HCT116 (cell line): Measurements from ENCODE around the gene STX12. TPM values are rescaled to one million over a fixed set of nuclear protein-coding genes. Genes with fewer than 3 reads are reported as not detected.

Experiments used
- ATAC-seq: fragments of 200-7000 bp; cut with Tn5 transposase; 2 replicates; pipeline ENCODE4 v1.9.1; 2020; ENCODE audit warnings: mild to moderate bottlenecking, moderate library complexity
- BruUV-seq: library from RNA; stranded (reverse); fragments of 400-500 nt; replicated peaks from 2 replicates; lab custom pipeline; 2021; lab: Mats Ljungman, UMichigan
- CTCF ChIA-PET: fragments of 300-600 bp; sonication (Branson Sonifier 250); formaldehyde crosslinking; loops from one replicate; lab custom pipeline; 2021; ENCODE audit warnings: antibody characterized with exemption; lab: Charles Lee
- POLR2A ChIA-PET: fragments of 300-600, 350-600 bp; sonication (Branson Sonifier 250); formaldehyde crosslinking; loops from one replicate; lab custom pipeline; 2021; ENCODE audit warnings: antibody characterized with exemption; lab: Charles Lee
- RAD21 ChIA-PET, 2 experiments: fragments of 300-600 bp; sonication (Branson Sonifier 250); formaldehyde crosslinking; loops; one replicate each; lab custom pipeline; 2023; ENCODE audit warnings: low total read pairs in 2 of 2; ENCODE audit not compliant: uncharacterized antibody in 2 of 2, unreplicated experiment in 2 of 2, low non-redundant PET in 1 of 2; lab: Charles Lee
- DNase-seq: peaks from one replicate; pipeline ENCODE4 v3.0.0-alpha.2; 2010; ENCODE audit warnings: low read depth, low spot score
- H2AFZ ChIP-seq: fragments of 200-600 bp; shearing (Covaris generic), sonication (generic); 2 replicates; pipeline ENCODE4 v1.6.1; 2017; ENCODE audit warnings: low read depth, mixed run types, mixed read lengths, antibody characterized with exemption, low read length; ENCODE audit not compliant: poor library complexity, severe bottlenecking
- H3K27ac ChIP-seq: 2 replicates; pipeline ENCODE4 v1.5.1; 2012; ENCODE audit warnings: low read depth, low read length
- H3K27me3 ChIP-seq: fragments of 200-600 bp; sonication (generic); 2 replicates; pipeline ENCODE4 v1.6.1; 2016; ENCODE audit warnings: mixed run types, low read length, mixed read lengths; ENCODE audit not compliant: insufficient read depth
- H3K36me3 ChIP-seq, 2 experiments: fragments of 200-500 bp in 1 of 2; fragments of 200-600 bp in 1 of 2; sonication (Bioruptor generic) in 1 of 2; sonication (generic) in 1 of 2; 2 replicates each; pipeline versions ENCODE4 v1.5.1 to v1.6.1; 2014 to 2016; ENCODE audit warnings: low read length in 2 of 2, inconsistent platforms in 1 of 2, mixed read lengths in 1 of 2, mixed run types in 1 of 2; ENCODE audit not compliant: insufficient read depth in 2 of 2, control insufficient read depth in 1 of 2
- H3K4me1 ChIP-seq, 2 experiments: fragments of 200-600 bp in 1 of 2; sonication (generic) in 1 of 2; 2 replicates each; pipeline versions ENCODE4 v1.5.1 to v1.6.1; 2012 to 2017; ENCODE audit warnings: low read length in 2 of 2, inconsistent platforms in 1 of 2, mild to moderate bottlenecking in 1 of 2, mixed read lengths in 1 of 2, mixed run types in 1 of 2, moderate library complexity in 1 of 2; ENCODE audit not compliant: insufficient read depth in 2 of 2, control insufficient read depth in 1 of 2
- H3K4me2 ChIP-seq: fragments of 200-600 bp; sonication (generic); 2 replicates; pipeline ENCODE4 v1.6.1; 2017; ENCODE audit warnings: mixed run types, low read length, mixed read lengths
- H3K4me3 ChIP-seq, 2 experiments: fragments of 200-600 bp in 1 of 2; sonication (generic) in 1 of 2; replicated peaks in 1 of 2; 2 replicates each; pipeline ENCODE4 v1.5.1; 2011 to 2016; ENCODE audit warnings: low read length in 2 of 2, control low read depth in 1 of 2, low read depth in 1 of 2, mild to moderate bottlenecking in 1 of 2, mixed read lengths in 1 of 2, mixed run types in 1 of 2
- H3K79me2 ChIP-seq: fragments of 200-600 bp; sonication (generic); 2 replicates; pipeline ENCODE4 v1.6.1; 2017; ENCODE audit warnings: mild to moderate bottlenecking, mixed run types, low read length, moderate library complexity, mixed read lengths; ENCODE audit not compliant: insufficient read depth
- H3K9ac ChIP-seq: fragments of 200-600 bp; sonication (generic); 2 replicates; pipeline ENCODE4 v1.6.1; 2016; ENCODE audit warnings: low read length, mixed read lengths
- H3K9me2 ChIP-seq: fragments of 200-600 bp; sonication (generic), shearing (Covaris generic); 2 replicates; pipeline ENCODE4 v1.6.1; 2017; ENCODE audit warnings: mixed run types, mild to moderate bottlenecking, moderate library complexity; ENCODE audit not compliant: insufficient read depth
- H3K9me3 ChIP-seq, 2 experiments: fragments of 200-500 bp in 1 of 2; fragments of 200-600 bp in 1 of 2; sonication (Bioruptor generic) in 1 of 2; sonication (generic) in 1 of 2; 2 replicates each; pipeline ENCODE4 v1.6.1; 2014 to 2017; ENCODE audit warnings: low read length in 2 of 2, mixed read lengths in 2 of 2, inconsistent platforms in 1 of 2, low read depth in 1 of 2, mild to moderate bottlenecking in 1 of 2, mixed run types in 1 of 2, moderate library complexity in 1 of 2; ENCODE audit not compliant: control insufficient read depth in 1 of 2, insufficient read depth in 1 of 2
- H4K20me1 ChIP-seq: fragments of 200-600 bp; sonication (generic), shearing (Covaris generic); 2 replicates; pipeline ENCODE4 v1.6.1; 2017; ENCODE audit warnings: mixed run types, mild to moderate bottlenecking, moderate library complexity; ENCODE audit not compliant: insufficient read depth
- ATF3 ChIP-seq: IDR thresholded peaks from 2 replicates; pipeline ENCODE4 v1.6.1; 2012
- EGR1 ChIP-seq: IDR thresholded peaks from 2 replicates; pipeline ENCODE4 v1.6.1; 2012; ENCODE audit warnings: low read depth
- ELF1 ChIP-seq: IDR thresholded peaks from 2 replicates; pipeline ENCODE4 v1.6.1; 2012; ENCODE audit warnings: low read depth, borderline replicate concordance
- EZH2 ChIP-seq: fragments of 200-600 bp; sonication (generic); IDR thresholded peaks from 2 replicates; pipeline ENCODE4 v1.6.1; 2017; ENCODE audit warnings: antibody characterized with exemption, mixed run types
- EZH2phosphoT487 ChIP-seq: fragments of 200-600 bp; IDR thresholded peaks from 2 replicates; pipeline ENCODE4 v1.6.1; 2018; ENCODE audit warnings: antibody characterized with exemption, borderline replicate concordance
- FOSL1 ChIP-seq: IDR thresholded peaks from 2 replicates; pipeline ENCODE4 v1.6.1; 2012; ENCODE audit warnings: low read depth
- MAX ChIP-seq: IDR thresholded peaks from 2 replicates; pipeline ENCODE4 v1.6.1; 2012
- POLR2AphosphoS5 ChIP-seq: IDR thresholded peaks from 2 replicates; pipeline ENCODE4 v1.6.1; 2011; ENCODE audit warnings: mild to moderate bottlenecking, low read depth, low read length, moderate library complexity
- RAD21 ChIP-seq: IDR thresholded peaks from 2 replicates; pipeline ENCODE4 v1.6.1; 2012; ENCODE audit warnings: low read depth, mild to moderate bottlenecking
- REST ChIP-seq: IDR thresholded peaks from 2 replicates; pipeline ENCODE4 v1.6.1; 2012; ENCODE audit warnings: low read depth
- SIN3A ChIP-seq: IDR thresholded peaks from 2 replicates; pipeline ENCODE4 v1.6.1; 2012; ENCODE audit warnings: low read depth
- SP1 ChIP-seq: IDR thresholded peaks from 2 replicates; pipeline ENCODE4 v1.6.1; 2012; ENCODE audit warnings: low read depth
- TCF7L2 ChIP-seq: IDR thresholded peaks from 2 replicates; pipeline ENCODE4 v1.7.0; 2011; ENCODE audit warnings: borderline replicate concordance, inconsistent platforms; ENCODE audit not compliant: insufficient read depth, insufficient read length; ENCODE audit errors: extremely low read depth
- YY1 ChIP-seq: IDR thresholded peaks from 2 replicates; pipeline ENCODE4 v1.6.1; 2011; ENCODE audit warnings: low read length, low read depth, moderate library complexity, mild to moderate bottlenecking; ENCODE audit not compliant: insufficient replicate concordance; ENCODE audit errors: extremely low read depth
- ZBTB33 ChIP-seq: IDR thresholded peaks from 2 replicates; pipeline ENCODE4 v1.6.1; 2011; ENCODE audit warnings: mild to moderate bottlenecking, low read length, moderate library complexity; ENCODE audit not compliant: insufficient replicate concordance; ENCODE audit errors: extremely low read depth
- ZFX ChIP-seq: fragments of 450-650 bp; IDR thresholded peaks from 2 replicates; pipeline ENCODE4 v1.6.1; 2017
- ZNF274 ChIP-seq: fragments of 200-500 bp; sonication (Bioruptor generic); IDR thresholded peaks from 2 replicates; pipeline ENCODE4 v1.6.1; 2014; ENCODE audit warnings: mild to moderate bottlenecking, low read depth, low read length, inconsistent platforms
- intact Hi-C: fragments of 100-400 bp; cut with micrococcal nuclease; formaldehyde crosslinking; loops from 2 replicates; pipeline ENCODE4 v1.10.0; 2022
- total RNA-seq: library from RNA; stranded (reverse); gene quantifications from one replicate; pipeline ENCODE4 v1.2.1, GENCODE V29; 2021; ENCODE audit not compliant: unreplicated experiment

STX12 gene
- total RNA-seq, 1 experiment from 2014 or later: 27.6 TPM

- no peak for TF ChIP-seq FOSL1
- TF ChIP-seq ZFX: no peak
- no peak for TF ChIP-seq MAX
- TF ChIP-seq EZH2: no peak
- no peak for TF ChIP-seq EGR1
These were observed 59.7 kb downstream of the STX12 start (continued) for GRCh38 chr1:27832762-27833161.

GRCh38 chr1:27833470-27833869 lies 60.5 kb downstream of the STX12 start:
- ChIA-PET POLR2A (interaction anchor here (1.0 to 1.3 kb wide), 2 partner anchors 61 to 108 kb away, joined by 3 read pairs; partner anchors contain the start of genes FAM76A and STX12), CTCF (no interaction called here)
- BruUV-seq: no TSS peak
- TF ChIP-seq RAD21 (no peak), REST (no peak), ZFX (no peak), MAX (no peak), EZH2phosphoT487 (no peak), YY1 (no peak), SP1 (no peak), EZH2 (no peak), FOSL1 (no peak), ZBTB33 (no peak), TCF7L2 (no peak), ZNF274 (no peak), ELF1 (no peak), POLR2AphosphoS5 (no peak), ATF3 (no peak), EGR1 (no peak), SIN3A (no peak)

More at GRCh38 chr1:27833470-27833869, 60.5 kb downstream of the STX12 start:
- H3K27ac ChIP-seq: no peak overlapping the region
- H3K36me3 ChIP-seq: peaks cover 11 to 33% of the 10 kb centered on the region in 2 experiments
- DNase-seq: no peak
- no peaks in the 10 kb centered on the region for H3K27me3 ChIP-seq
- no peak overlapping the region for H3K9ac ChIP-seq
- H3K4me1 ChIP-seq: peaks cover 7 to 19% of the 10 kb centered on the region in 2 experiments
- no peaks in the 10 kb centered on the region; the same call in 1 of the 2 replicates for H4K20me1 ChIP-seq
- intact Hi-C loops: loop anchor here (5.0 kb wide), 1 partner anchor 161 kb away; the partner anchor contains the start of gene IFI6
- H3K9me2 ChIP-seq: no peaks in the 10 kb centered on the region
- RAD21 ChIA-PET: no interaction called here
- H3K79me2 ChIP-seq: peaks cover 73% of the 10 kb centered on the region
- no peak overlapping the region for H3K4me3 ChIP-seq
- H3K9me3 ChIP-seq: peaks cover 0 to 6% of the 10 kb centered on the region in 2 experiments; a peak in 1 of 4 replicates
- ATAC-seq: no peak
- H2AFZ ChIP-seq: no peak overlapping the region
- no peak overlapping the region for H3K4me2 ChIP-seq
